ENCODE data around the gene C16orf82. TPM values are rescaled to one million over a fixed set of nuclear protein-coding genes. Genes with fewer than 3 reads are reported as not detected.

The C16orf82 gene
- total RNA-seq, 1 experiment from 2014 or later = not detected

DNA sequence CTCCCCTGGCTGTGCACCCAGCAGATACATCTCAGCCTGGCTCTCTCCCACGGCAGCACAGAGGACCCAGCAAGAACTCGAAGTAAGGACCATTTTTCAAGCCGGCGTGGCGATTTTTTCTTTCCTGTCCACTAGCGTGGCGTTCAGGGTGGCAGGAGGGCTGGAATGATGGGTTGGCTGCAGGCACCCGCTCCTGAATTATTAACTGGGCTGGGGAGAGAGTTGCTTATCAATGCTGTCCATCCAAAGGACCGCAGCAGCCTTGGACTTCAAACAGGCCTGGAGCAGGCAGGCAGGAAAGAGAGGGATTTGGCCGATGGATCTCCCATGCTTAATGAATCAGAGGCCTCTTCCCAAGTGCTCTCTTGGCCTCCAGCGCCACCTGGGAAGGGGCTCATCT, 7.0 kb downstream of the C16orf82 start:
- Mint-ChIP-seq H3K4me3 (no peak overlapping the region), H3K4me1 (no peaks in the 10 kb centered on the region), H3K9me3 (peaks cover 20% of the 10 kb centered on the region), H3K27me3 (ENCODE audit: low read depth) (peaks cover 3% of the 10 kb centered on the region), H3K36me3 (peaks cover 10% of the 10 kb centered on the region), H3K27ac (no peak overlapping the region)
- no peak for ATAC-seq
- POLR2A ChIA-PET = no interaction called here
- no peak for DNase-seq (ENCODE audit: low spot score)
- CTCF ChIA-PET = no interaction called here
- TF ChIP-seq FOXP4 (CRISPR knock-in tag; IDR thresholded peaks at IDR 0.05) (no peak), JAZF1 (CRISPR knock-in tag; IDR thresholded peaks at IDR 0.05) (no peak), ZBTB21 (CRISPR knock-in tag; IDR thresholded peaks at IDR 0.05; ENCODE audit: borderline replicate concordance) (no peak), FOXP1 (CRISPR knock-in tag; IDR thresholded peaks at IDR 0.05; ENCODE audit: borderline replicate concordance) (no peak)

- peaks cover 3% of the 10 kb centered on the region for H3K27me3 Mint-ChIP-seq (ENCODE audit: low read depth)
- POLR2A ChIA-PET = no interaction called here
- TF ChIP-seq ATF1 (CRISPR knock-in tag; IDR thresholded peaks at IDR 0.05) = no peak
- TF ChIP-seq, protein P1, sequence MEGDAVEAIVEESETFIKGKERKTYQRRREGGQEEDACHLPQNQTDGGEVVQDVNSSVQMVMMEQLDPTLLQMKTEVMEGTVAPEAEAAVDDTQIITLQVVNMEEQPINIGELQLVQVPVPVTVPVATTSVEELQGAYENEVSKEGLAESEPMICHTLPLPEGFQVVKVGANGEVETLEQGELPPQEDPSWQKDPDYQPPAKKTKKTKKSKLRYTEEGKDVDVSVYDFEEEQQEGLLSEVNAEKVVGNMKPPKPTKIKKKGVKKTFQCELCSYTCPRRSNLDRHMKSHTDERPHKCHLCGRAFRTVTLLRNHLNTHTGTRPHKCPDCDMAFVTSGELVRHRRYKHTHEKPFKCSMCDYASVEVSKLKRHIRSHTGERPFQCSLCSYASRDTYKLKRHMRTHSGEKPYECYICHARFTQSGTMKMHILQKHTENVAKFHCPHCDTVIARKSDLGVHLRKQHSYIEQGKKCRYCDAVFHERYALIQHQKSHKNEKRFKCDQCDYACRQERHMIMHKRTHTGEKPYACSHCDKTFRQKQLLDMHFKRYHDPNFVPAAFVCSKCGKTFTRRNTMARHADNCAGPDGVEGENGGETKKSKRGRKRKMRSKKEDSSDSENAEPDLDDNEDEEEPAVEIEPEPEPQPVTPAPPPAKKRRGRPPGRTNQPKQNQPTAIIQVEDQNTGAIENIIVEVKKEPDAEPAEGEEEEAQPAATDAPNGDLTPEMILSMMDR (IDR thresholded peaks at IDR 0.05) = peak; percentile 18; the same call in 1 of the 2 replicates
- no peak overlapping the region for H3K4me3 Mint-ChIP-seq
- peak; percentile 37 for DNase-seq (ENCODE audit: low spot score)
- peak; percentile 87 for ATAC-seq
- CTCF ChIA-PET = interaction anchor here (0.9 to 1.8 kb wide), 6 partner anchors 13 to 99 kb away, joined by 3 to 17 read pairs (median 4); no protein-coding TSS in a partner anchor
- peaks cover 27% of the 10 kb centered on the region for H3K4me1 Mint-ChIP-seq
- peaks cover 7% of the 10 kb centered on the region for H3K9me3 Mint-ChIP-seq
- H3K27ac Mint-ChIP-seq = no peak overlapping the region
- H3K36me3 Mint-ChIP-seq = peaks cover 5% of the 10 kb centered on the region
Measured at GRCh38 chr16:27080895-27081294, 14.2 kb downstream of the C16orf82 start.

- POLR2A ChIA-PET = interaction anchor here (0.6 kb wide), 2 partner anchors 37 to 729 kb away, joined by 4 to 13 read pairs; no protein-coding TSS in a partner anchor
- TF ChIP-seq NFE2L1 (CRISPR knock-in tag; IDR thresholded peaks at IDR 0.05) = no peak
- peak; percentile 87 for TF ChIP-seq NFYB (CRISPR knock-in tag; conservative IDR thresholded peaks at IDR 0.05; ENCODE audit: low read depth)
- peak; percentile 80 for ATAC-seq
- Mint-ChIP-seq H3K36me3 (no peaks in the 10 kb centered on the region), H3K27ac (no peak overlapping the region), H3K4me3 (peak overlapping the region; percentile 26; the same call in 1 of the 2 replicates), H3K4me1 (peaks cover 30% of the 10 kb centered on the region), H3K9me3 (no peaks in the 10 kb centered on the region), H3K27me3 (ENCODE audit: low read depth) (no peaks in the 10 kb centered on the region)
- DNase-seq (ENCODE audit: low spot score) = peak; percentile 60
- CTCF ChIA-PET = interaction anchor here (0.5 to 3.2 kb wide), 9 partner anchors 9 to 1368 kb away, joined by 3 to 53 read pairs (median 4); no protein-coding TSS in a partner anchor
Measured at GRCh38 chr16:27083861-27084261, 17.1 kb downstream of the C16orf82 start.

DNA sequence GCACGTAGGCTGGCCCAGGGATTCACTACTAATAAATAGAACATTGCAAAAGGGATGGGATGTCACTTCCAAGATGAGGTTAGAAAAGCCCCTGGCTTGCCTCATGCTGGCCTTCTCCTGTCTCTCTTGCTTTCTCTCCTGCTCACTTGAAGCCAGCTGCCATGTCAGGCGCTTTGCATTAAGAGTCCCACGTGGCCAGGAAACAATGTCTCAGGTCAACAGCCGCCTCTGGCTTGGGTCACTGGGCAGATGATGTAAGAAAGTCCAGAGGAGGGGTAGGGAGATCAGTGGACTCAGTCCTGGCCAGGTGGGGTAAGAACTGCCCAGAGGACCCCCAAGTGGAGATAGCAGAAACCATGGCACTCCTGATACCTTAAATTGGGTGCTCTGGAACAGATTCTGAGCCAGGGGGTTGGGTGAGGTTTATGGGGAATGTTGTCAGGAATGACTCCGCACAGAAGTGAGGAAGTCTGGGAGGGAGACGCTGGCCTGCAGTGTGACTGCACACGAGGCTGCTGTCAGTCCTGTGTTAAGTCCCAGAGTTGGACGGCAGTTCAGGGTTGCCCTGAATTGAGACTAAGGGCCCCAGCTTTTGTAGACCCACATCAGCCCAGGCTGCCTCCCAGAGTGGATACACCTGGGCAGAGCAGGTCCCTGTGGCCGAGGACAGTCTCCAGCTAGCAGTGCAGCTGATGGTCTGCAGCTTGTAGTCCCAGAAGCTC, 17.7 kb downstream of the C16orf82 start:
- POLR2A ChIA-PET = no interaction called here

More for the DNA sequence above, 17.7 kb downstream of the C16orf82 start:
- Mint-ChIP-seq H3K27ac (no peak overlapping the region), H3K9me3 (no peaks in the 10 kb centered on the region), H3K27me3 (ENCODE audit: low read depth) (no peaks in the 10 kb centered on the region), H3K36me3 (no peaks in the 10 kb centered on the region), H3K4me1 (peaks cover 30% of the 10 kb centered on the region), H3K4me3 (no peak overlapping the region)
- DNase-seq (ENCODE audit: low spot score) = no peak
- no peak for ATAC-seq
- TF ChIP-seq CBFB (CRISPR knock-in tag; IDR thresholded peaks at IDR 0.05; ENCODE audit: low read depth) (no peak), PRRX2 (CRISPR knock-in tag; IDR thresholded peaks at IDR 0.05) (no peak), TEAD1 (CRISPR knock-in tag; IDR thresholded peaks at IDR 0.05) (no peak), GABPB1 (CRISPR knock-in tag; IDR thresholded peaks at IDR 0.05) (0 out of 2 replicates have a peak, but pooled peaks have one; percentile 23), NFYB (CRISPR knock-in tag; conservative IDR thresholded peaks at IDR 0.05; ENCODE audit: low read depth) (peak; percentile 7; the same call in 1 of the 2 replicates)
- TF ChIP-seq, protein P2, sequence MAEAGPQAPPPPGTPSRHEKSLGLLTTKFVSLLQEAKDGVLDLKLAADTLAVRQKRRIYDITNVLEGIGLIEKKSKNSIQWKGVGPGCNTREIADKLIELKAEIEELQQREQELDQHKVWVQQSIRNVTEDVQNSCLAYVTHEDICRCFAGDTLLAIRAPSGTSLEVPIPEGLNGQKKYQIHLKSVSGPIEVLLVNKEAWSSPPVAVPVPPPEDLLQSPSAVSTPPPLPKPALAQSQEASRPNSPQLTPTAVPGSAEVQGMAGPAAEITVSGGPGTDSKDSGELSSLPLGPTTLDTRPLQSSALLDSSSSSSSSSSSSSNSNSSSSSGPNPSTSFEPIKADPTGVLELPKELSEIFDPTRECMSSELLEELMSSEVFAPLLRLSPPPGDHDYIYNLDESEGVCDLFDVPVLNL (CRISPR knock-in tag; IDR thresholded peaks at IDR 0.05; ENCODE audit: borderline replicate concordance, low read depth) = no peak
- TF ChIP-seq, protein P3, sequence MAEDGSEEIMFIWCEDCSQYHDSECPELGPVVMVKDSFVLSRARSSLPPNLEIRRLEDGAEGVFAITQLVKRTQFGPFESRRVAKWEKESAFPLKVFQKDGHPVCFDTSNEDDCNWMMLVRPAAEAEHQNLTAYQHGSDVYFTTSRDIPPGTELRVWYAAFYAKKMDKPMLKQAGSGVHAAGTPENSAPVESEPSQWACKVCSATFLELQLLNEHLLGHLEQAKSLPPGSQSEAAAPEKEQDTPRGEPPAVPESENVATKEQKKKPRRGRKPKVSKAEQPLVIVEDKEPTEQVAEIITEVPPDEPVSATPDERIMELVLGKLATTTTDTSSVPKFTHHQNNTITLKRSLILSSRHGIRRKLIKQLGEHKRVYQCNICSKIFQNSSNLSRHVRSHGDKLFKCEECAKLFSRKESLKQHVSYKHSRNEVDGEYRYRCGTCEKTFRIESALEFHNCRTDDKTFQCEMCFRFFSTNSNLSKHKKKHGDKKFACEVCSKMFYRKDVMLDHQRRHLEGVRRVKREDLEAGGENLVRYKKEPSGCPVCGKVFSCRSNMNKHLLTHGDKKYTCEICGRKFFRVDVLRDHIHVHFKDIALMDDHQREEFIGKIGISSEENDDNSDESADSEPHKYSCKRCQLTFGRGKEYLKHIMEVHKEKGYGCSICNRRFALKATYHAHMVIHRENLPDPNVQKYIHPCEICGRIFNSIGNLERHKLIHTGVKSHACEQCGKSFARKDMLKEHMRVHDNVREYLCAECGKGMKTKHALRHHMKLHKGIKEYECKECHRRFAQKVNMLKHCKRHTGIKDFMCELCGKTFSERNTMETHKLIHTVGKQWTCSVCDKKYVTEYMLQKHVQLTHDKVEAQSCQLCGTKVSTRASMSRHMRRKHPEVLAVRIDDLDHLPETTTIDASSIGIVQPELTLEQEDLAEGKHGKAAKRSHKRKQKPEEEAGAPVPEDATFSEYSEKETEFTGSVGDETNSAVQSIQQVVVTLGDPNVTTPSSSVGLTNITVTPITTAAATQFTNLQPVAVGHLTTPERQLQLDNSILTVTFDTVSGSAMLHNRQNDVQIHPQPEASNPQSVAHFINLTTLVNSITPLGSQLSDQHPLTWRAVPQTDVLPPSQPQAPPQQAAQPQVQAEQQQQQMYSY (CRISPR knock-in tag; IDR thresholded peaks at IDR 0.05) = no peak
- CTCF ChIA-PET = interaction anchor here (0.5 to 3.2 kb wide), 5 partner anchors 18 to 1852 kb away, joined by 3 to 53 read pairs (median 3); partner anchors contain the start of gene C16orf82

All from WTC11 (cell line).